Measurements from ENCODE around the gene EFCAB6.

The EFCAB6 gene

GRCh38 chr22:43622886-43623285 is 189.2 kb downstream of the EFCAB6 start:
- DNase-seq (ENCODE audit: insufficient read length), result no peak
- no peak for FAIRE-seq
- no peak for TF ChIP-seq TAF1 (IDR thresholded peaks at IDR 0.05; ENCODE audit: borderline replicate concordance, low read depth, low read length)
- TF ChIP-seq POLR2AphosphoS5 (IDR thresholded peaks at IDR 0.05; ENCODE audit: low read depth, low read length), result no peak
- no peak for TF ChIP-seq POLR2A (IDR thresholded peaks at IDR 0.05; ENCODE audit: low read depth, low read length)

GRCh38 chr22:43620197-43620596 is 191.9 kb downstream of the EFCAB6 start:
- TF ChIP-seq POLR2AphosphoS5 (IDR thresholded peaks at IDR 0.05; ENCODE audit: low read depth, low read length) (no peak), POLR2A (IDR thresholded peaks at IDR 0.05; ENCODE audit: low read depth, low read length) (no peak), TAF1 (IDR thresholded peaks at IDR 0.05; ENCODE audit: borderline replicate concordance, low read depth, low read length) (no peak)
- FAIRE-seq (no peak), DNase-seq (ENCODE audit: insufficient read length) (no peak)

- no peak for FAIRE-seq
These were observed 193.6 kb downstream of the EFCAB6 start for GRCh38 chr22:43618517-43618916.

GRCh38 chr22:43616645-43617044 is 195.5 kb downstream of the EFCAB6 start:
- no peak for DNase-seq (ENCODE audit: insufficient read length)

More at GRCh38 chr22:43618517-43618916, 193.6 kb downstream of the EFCAB6 start:
- no peak for DNase-seq (ENCODE audit: insufficient read length)
- TF ChIP-seq POLR2AphosphoS5 (IDR thresholded peaks at IDR 0.05; ENCODE audit: low read depth, low read length) (no peak), TAF1 (IDR thresholded peaks at IDR 0.05; ENCODE audit: borderline replicate concordance, low read depth, low read length) (no peak), POLR2A (IDR thresholded peaks at IDR 0.05; ENCODE audit: low read depth, low read length) (no peak)

GRCh38 chr22:43600265-43600664 is 211.8 kb downstream of the EFCAB6 start:
- TF ChIP-seq TAF1 (IDR thresholded peaks at IDR 0.05; ENCODE audit: borderline replicate concordance, low read depth, low read length) (no peak), POLR2AphosphoS5 (IDR thresholded peaks at IDR 0.05; ENCODE audit: low read depth, low read length) (no peak), POLR2A (IDR thresholded peaks at IDR 0.05; ENCODE audit: low read depth, low read length) (no peak)
- FAIRE-seq (no peak), DNase-seq (ENCODE audit: insufficient read length) (no peak)

More at GRCh38 chr22:43616645-43617044, 195.5 kb downstream of the EFCAB6 start:
- FAIRE-seq, result no peak
- TF ChIP-seq POLR2A (IDR thresholded peaks at IDR 0.05; ENCODE audit: low read depth, low read length), result no peak
- no peak for TF ChIP-seq TAF1 (IDR thresholded peaks at IDR 0.05; ENCODE audit: borderline replicate concordance, low read depth, low read length)
- no peak for TF ChIP-seq POLR2AphosphoS5 (IDR thresholded peaks at IDR 0.05; ENCODE audit: low read depth, low read length)

GRCh38 chr22:43592476-43592875 is 219.6 kb downstream of the EFCAB6 start:
- DNase-seq (ENCODE audit: insufficient read length), result no peak
- no peak for FAIRE-seq
- TF ChIP-seq POLR2AphosphoS5 (IDR thresholded peaks at IDR 0.05; ENCODE audit: low read depth, low read length), result no peak
- no peak for TF ChIP-seq POLR2A (IDR thresholded peaks at IDR 0.05; ENCODE audit: low read depth, low read length)
- TF ChIP-seq TAF1 (IDR thresholded peaks at IDR 0.05; ENCODE audit: borderline replicate concordance, low read depth, low read length), result no peak

- DNase-seq (ENCODE audit: insufficient read length) (no peak), FAIRE-seq (no peak)
- TF ChIP-seq POLR2A (IDR thresholded peaks at IDR 0.05; ENCODE audit: low read depth, low read length), result no peak
- TF ChIP-seq TAF1 (IDR thresholded peaks at IDR 0.05; ENCODE audit: borderline replicate concordance, low read depth, low read length), result no peak
- no peak for TF ChIP-seq POLR2AphosphoS5 (IDR thresholded peaks at IDR 0.05; ENCODE audit: low read depth, low read length)
These were observed 220.7 kb downstream of the EFCAB6 start for GRCh38 chr22:43591380-43591779.

GRCh38 chr22:43587574-43587973 is 224.5 kb downstream of the EFCAB6 start:
- no peak for TF ChIP-seq POLR2AphosphoS5 (IDR thresholded peaks at IDR 0.05; ENCODE audit: low read depth, low read length)
- TF ChIP-seq TAF1 (IDR thresholded peaks at IDR 0.05; ENCODE audit: borderline replicate concordance, low read depth, low read length), result no peak
- TF ChIP-seq POLR2A (IDR thresholded peaks at IDR 0.05; ENCODE audit: low read depth, low read length), result no peak
- FAIRE-seq (no peak), DNase-seq (ENCODE audit: insufficient read length) (no peak)

GRCh38 chr22:43583501-43583900 is 228.6 kb downstream of the EFCAB6 start:
- TF ChIP-seq POLR2A (IDR thresholded peaks at IDR 0.05; ENCODE audit: low read depth, low read length) (no peak), POLR2AphosphoS5 (IDR thresholded peaks at IDR 0.05; ENCODE audit: low read depth, low read length) (no peak), TAF1 (IDR thresholded peaks at IDR 0.05; ENCODE audit: borderline replicate concordance, low read depth, low read length) (no peak)
- DNase-seq (ENCODE audit: insufficient read length) (no peak), FAIRE-seq (no peak)

GRCh38 chr22:43582394-43582793 is 229.7 kb downstream of the EFCAB6 start:
- TF ChIP-seq POLR2AphosphoS5 (IDR thresholded peaks at IDR 0.05; ENCODE audit: low read depth, low read length), result no peak
- TF ChIP-seq TAF1 (IDR thresholded peaks at IDR 0.05; ENCODE audit: borderline replicate concordance, low read depth, low read length), result no peak
- TF ChIP-seq POLR2A (IDR thresholded peaks at IDR 0.05; ENCODE audit: low read depth, low read length), result no peak
- FAIRE-seq, result no peak
- DNase-seq (ENCODE audit: insufficient read length), result no peak

- TF ChIP-seq POLR2AphosphoS5 (IDR thresholded peaks at IDR 0.05; ENCODE audit: low read depth, low read length), result no peak
- FAIRE-seq, result no peak
- no peak for DNase-seq (ENCODE audit: insufficient read length)
These were observed 231.8 kb downstream of the EFCAB6 start for GRCh38 chr22:43580271-43580750.

GRCh38 chr22:43574738-43575137 is 237.4 kb downstream of the EFCAB6 start:
- TF ChIP-seq POLR2A (IDR thresholded peaks at IDR 0.05; ENCODE audit: low read depth, low read length) (no peak), POLR2AphosphoS5 (IDR thresholded peaks at IDR 0.05; ENCODE audit: low read depth, low read length) (no peak), TAF1 (IDR thresholded peaks at IDR 0.05; ENCODE audit: borderline replicate concordance, low read depth, low read length) (no peak)
- DNase-seq (ENCODE audit: insufficient read length) (no peak), FAIRE-seq (no peak)

GRCh38 chr22:43572710-43573109 is 239.4 kb downstream of the EFCAB6 start:
- DNase-seq (ENCODE audit: insufficient read length) (no peak), FAIRE-seq (no peak)
- TF ChIP-seq TAF1 (IDR thresholded peaks at IDR 0.05; ENCODE audit: borderline replicate concordance, low read depth, low read length) (no peak), POLR2AphosphoS5 (IDR thresholded peaks at IDR 0.05; ENCODE audit: low read depth, low read length) (no peak), POLR2A (IDR thresholded peaks at IDR 0.05; ENCODE audit: low read depth, low read length) (no peak)
